Ectodermal cell (in vitro differentiated cells): ENCODE measurements around the gene SLC26A11.
"Not testable (repeated sequence)": the region's sequence is repeated elsewhere in the genome, so short reads cannot be mapped to it uniquely, and the experiment has no call there.

Experiments used
- H3K27ac ChIP-seq: 2 replicates; pipeline ENCODE4 v1.7.0; 2013; ENCODE audit warnings: mild to moderate bottlenecking, low read depth, low read length; ENCODE audit not compliant: insufficient read depth, poor library complexity, severe bottlenecking
- H3K27me3 ChIP-seq: 2 replicates; pipeline ENCODE4 v1.7.0; 2013; ENCODE audit warnings: mild to moderate bottlenecking, low read length; ENCODE audit not compliant: insufficient read depth, control insufficient read depth, poor library complexity, severe bottlenecking
- H3K36me3 ChIP-seq: one replicate; pipeline ENCODE4 v1.7.0; 2013; ENCODE audit warnings: low read length; ENCODE audit not compliant: control insufficient read depth, insufficient read depth
- H3K4me1 ChIP-seq: one replicate; pipeline ENCODE4 v1.7.0; 2013; ENCODE audit warnings: low read length; ENCODE audit not compliant: control insufficient read depth, insufficient read depth
- H3K4me3 ChIP-seq: 2 replicates; pipeline ENCODE4 v1.7.0; 2013; ENCODE audit warnings: low read depth, low read length, control low read depth; ENCODE audit not compliant: insufficient read depth
- H3K9me3 ChIP-seq: 2 replicates; pipeline ENCODE4 v1.7.0; 2013; ENCODE audit warnings: mild to moderate bottlenecking, low read length, moderate library complexity; ENCODE audit not compliant: control insufficient read depth
- WGBS, 2 experiments: methylation state at CpG; one replicate each; pipeline ENCODE4 v1.1.7; 2013; ENCODE audit warnings: missing lambda C conversion rate in 2 of 2; 5-methylcytosine and 5-hydroxymethylcytosine counted together

SLC26A11 gene

GRCh38 chr17:80195671-80196529 is 24.3 kb upstream of the SLC26A11 start:
- no peaks in the 10 kb centered on the region for H3K27me3 ChIP-seq

GRCh38 chr17:80196652-80197051 is 23.6 kb upstream of the SLC26A11 start:
- Histone ChIP-seq H3K4me3 (no peak overlapping the region), H3K9me3 (no peaks in the 10 kb centered on the region), H3K27ac (no peak overlapping the region), H3K27me3 (no peaks in the 10 kb centered on the region), H3K36me3 (no peaks in the 10 kb centered on the region), H3K4me1 (peaks cover 10% of the 10 kb centered on the region)
- WGBS, 2 experiments = 93 to 95% methylated on average over 7 of the region's 7 CpGs

More at GRCh38 chr17:80195671-80196529, 24.3 kb upstream of the SLC26A11 start:
- peaks cover 14% of the 10 kb centered on the region for H3K4me1 ChIP-seq
- no peak overlapping the region for H3K4me3 ChIP-seq
- H3K27ac ChIP-seq = no peak overlapping the region
- no peaks in the 10 kb centered on the region for H3K9me3 ChIP-seq
- no peaks in the 10 kb centered on the region for H3K36me3 ChIP-seq
- 68 to 69% methylated on average over 27 of the region's 27 CpGs for WGBS, 2 experiments

GRCh38 chr17:80198144-80198661 is 22.0 kb upstream of the SLC26A11 start:
- 86 to 88% methylated on average over 27 of the region's 27 CpGs for WGBS, 2 experiments
- no peaks in the 10 kb centered on the region for H3K4me1 ChIP-seq
- H3K4me3 ChIP-seq = no peak overlapping the region
- H3K27me3 ChIP-seq = no peaks in the 10 kb centered on the region
- H3K27ac ChIP-seq = no peak overlapping the region
- no peaks in the 10 kb centered on the region for H3K36me3 ChIP-seq
- H3K9me3 ChIP-seq = no peaks in the 10 kb centered on the region

- not testable (repeated sequence) for H3K4me1 ChIP-seq, H3K4me3 ChIP-seq, H3K9me3 ChIP-seq, H3K36me3 ChIP-seq, H3K27ac ChIP-seq, H3K27me3 ChIP-seq
- 88 to 94% methylated on average over 5 to 6 of the region's 6 CpGs for WGBS, 2 experiments
Measured at GRCh38 chr17:80199295-80199694, 20.9 kb upstream of the SLC26A11 start.

GRCh38 chr17:80201446-80201845 is 18.8 kb upstream of the SLC26A11 start:
- H3K4me3 ChIP-seq = no peak overlapping the region
- WGBS, 2 experiments = 92 to 95% methylated on average over 15 of the region's 15 CpGs
- no peaks in the 10 kb centered on the region for H3K9me3 ChIP-seq
- H3K4me1 ChIP-seq = no peaks in the 10 kb centered on the region
- no peak overlapping the region for H3K27ac ChIP-seq
- H3K36me3 ChIP-seq = no peaks in the 10 kb centered on the region
- no peaks in the 10 kb centered on the region for H3K27me3 ChIP-seq

- Histone ChIP-seq H3K36me3 (no peaks in the 10 kb centered on the region), H3K9me3 (no peaks in the 10 kb centered on the region), H3K4me3 (no peak overlapping the region), H3K4me1 (no peaks in the 10 kb centered on the region), H3K27ac (no peak overlapping the region), H3K27me3 (no peaks in the 10 kb centered on the region)
- 95 to 96% methylated on average over 17 of the region's 17 CpGs for WGBS, 2 experiments
Measured at GRCh38 chr17:80202197-80202596, 18.0 kb upstream of the SLC26A11 start.

GRCh38 chr17:80203471-80203963 is 16.7 kb upstream of the SLC26A11 start:
- 91% methylated on average over 11 of the region's 11 CpGs for WGBS, 2 experiments

GRCh38 chr17:80204626-80205468 is 15.4 kb upstream of the SLC26A11 start:
- H3K4me3 ChIP-seq = no peak overlapping the region
- H3K36me3 ChIP-seq = no peaks in the 10 kb centered on the region
- H3K4me1 ChIP-seq = no peaks in the 10 kb centered on the region
- no peaks in the 10 kb centered on the region for H3K9me3 ChIP-seq
- WGBS, 2 experiments = 79 to 85% methylated on average over 19 of the region's 19 CpGs
- no peaks in the 10 kb centered on the region for H3K27me3 ChIP-seq
- H3K27ac ChIP-seq = no peak overlapping the region

More at GRCh38 chr17:80203471-80203963, 16.7 kb upstream of the SLC26A11 start:
- H3K36me3 ChIP-seq = no peaks in the 10 kb centered on the region
- H3K9me3 ChIP-seq = no peaks in the 10 kb centered on the region
- H3K27ac ChIP-seq = no peak overlapping the region
- no peaks in the 10 kb centered on the region for H3K27me3 ChIP-seq
- no peaks in the 10 kb centered on the region for H3K4me1 ChIP-seq
- H3K4me3 ChIP-seq = no peak overlapping the region

- H3K4me1 ChIP-seq = no peaks in the 10 kb centered on the region
- H3K9me3 ChIP-seq = no peaks in the 10 kb centered on the region
- H3K27me3 ChIP-seq = no peaks in the 10 kb centered on the region
- no peak overlapping the region for H3K4me3 ChIP-seq
- H3K27ac ChIP-seq = no peak overlapping the region
- no peaks in the 10 kb centered on the region for H3K36me3 ChIP-seq
- WGBS, 2 experiments = 91 to 92% methylated on average over 13 of the region's 13 CpGs
Measured at GRCh38 chr17:80205811-80206210, 14.4 kb upstream of the SLC26A11 start.

- Histone ChIP-seq H3K27ac (no peak overlapping the region), H3K4me3 (no peak overlapping the region), H3K27me3 (no peaks in the 10 kb centered on the region), H3K4me1 (no peaks in the 10 kb centered on the region), H3K36me3 (no peaks in the 10 kb centered on the region), H3K9me3 (no peaks in the 10 kb centered on the region)
- WGBS, 2 experiments = 95% methylated on average over 16 of the region's 16 CpGs
Measured at GRCh38 chr17:80208050-80208449, 12.2 kb upstream of the SLC26A11 start.
